ENCODE results near the gene HNRNPUL2. TPM values are rescaled to one million over a fixed set of nuclear protein-coding genes. Genes with fewer than 3 reads are reported as not detected.

Gene HNRNPUL2
- total and polyA plus RNA-seq, 10 of the 15 experiments (the other 5 are each of a cell fraction or from before 2014, with no cell fraction given) = 1.6 to 72.2 (median 14.9) TPM

- TF ChIP-seq MTA2 (IDR thresholded peaks at IDR 0.05; ENCODE audit: low read depth) (0 out of 2 replicates have a peak, but pooled peaks have one; percentile 36), MEF2A (IDR thresholded peaks at IDR 0.05; ENCODE audit: insufficient read depth, low read depth, low read length) (peak; percentile 56; the same call in 1 of the 2 replicates), TBL1XR1 (IDR thresholded peaks at IDR 0.05; ENCODE audit: low read depth, low read length) (no peak; the same call in 1 of the 2 replicates), ETV6 (conservative IDR thresholded peaks at IDR 0.05 in 1 of 2, IDR thresholded peaks at IDR 0.05 in 1 of 2; ENCODE audit: borderline replicate concordance in 1 of 2, low read depth in 1 of 2) (0 out of 4 replicates have a peak, but pooled peaks of 1 of the 2 experiments have one; percentile 48), CHD2 (IDR thresholded peaks at IDR 0.05; ENCODE audit: borderline replicate concordance, low read depth, low read length) (no peak), NBN (IDR thresholded peaks at IDR 0.05) (peak; percentile 73; the same call in 1 of the 2 replicates), YBX1 (IDR thresholded peaks at IDR 0.05) (no peak), SP1 (IDR thresholded peaks at IDR 0.05; ENCODE audit: low read depth, low read length) (peak; percentile 47), CTCF (IDR thresholded peaks at IDR 0.05 in 2 of 3, conservative IDR thresholded peaks at IDR 0.05 in 1 of 3; ENCODE audit: control insufficient read depth in 2 of 3, extremely low read depth in 1 of 3, insufficient read depth in 1 of 3, low read depth in 3 of 3, low read length in 3 of 3) (no peak), CEBPB (IDR thresholded peaks at IDR 0.05; ENCODE audit: borderline replicate concordance in 1 of 2, low read depth in 2 of 2, low read length in 2 of 2) (no peak), HSF1 (IDR thresholded peaks at IDR 0.05; ENCODE audit: low read depth, low read length) (no peak), ZBED1 (IDR thresholded peaks at IDR 0.05; ENCODE audit: borderline replicate concordance) (no peak; the same call in 1 of the 2 replicates), TAF1 (IDR thresholded peaks at IDR 0.05; ENCODE audit: borderline replicate concordance, low read depth, low read length) (peak; percentile 74), NFYB (IDR thresholded peaks at IDR 0.05; ENCODE audit: insufficient read depth, low read depth, low read length) (peak; percentile 82), TCF3 (IDR thresholded peaks at IDR 0.05; ENCODE audit: borderline replicate concordance, insufficient read depth, low read depth, low read length) (0 out of 2 replicates have a peak, but pooled peaks have one; percentile 52), IRF4 (IDR thresholded peaks at IDR 0.05; ENCODE audit: low read depth, low read length) (no peak), NKRF (conservative IDR thresholded peaks at IDR 0.05) (peak; percentile 62), SIN3A (IDR thresholded peaks at IDR 0.05; ENCODE audit: low read depth, low read length) (no peak), SREBF2 (IDR thresholded peaks at IDR 0.05; ENCODE audit: low read length) (no peak)
- TF ChIP-seq, protein P1, sequence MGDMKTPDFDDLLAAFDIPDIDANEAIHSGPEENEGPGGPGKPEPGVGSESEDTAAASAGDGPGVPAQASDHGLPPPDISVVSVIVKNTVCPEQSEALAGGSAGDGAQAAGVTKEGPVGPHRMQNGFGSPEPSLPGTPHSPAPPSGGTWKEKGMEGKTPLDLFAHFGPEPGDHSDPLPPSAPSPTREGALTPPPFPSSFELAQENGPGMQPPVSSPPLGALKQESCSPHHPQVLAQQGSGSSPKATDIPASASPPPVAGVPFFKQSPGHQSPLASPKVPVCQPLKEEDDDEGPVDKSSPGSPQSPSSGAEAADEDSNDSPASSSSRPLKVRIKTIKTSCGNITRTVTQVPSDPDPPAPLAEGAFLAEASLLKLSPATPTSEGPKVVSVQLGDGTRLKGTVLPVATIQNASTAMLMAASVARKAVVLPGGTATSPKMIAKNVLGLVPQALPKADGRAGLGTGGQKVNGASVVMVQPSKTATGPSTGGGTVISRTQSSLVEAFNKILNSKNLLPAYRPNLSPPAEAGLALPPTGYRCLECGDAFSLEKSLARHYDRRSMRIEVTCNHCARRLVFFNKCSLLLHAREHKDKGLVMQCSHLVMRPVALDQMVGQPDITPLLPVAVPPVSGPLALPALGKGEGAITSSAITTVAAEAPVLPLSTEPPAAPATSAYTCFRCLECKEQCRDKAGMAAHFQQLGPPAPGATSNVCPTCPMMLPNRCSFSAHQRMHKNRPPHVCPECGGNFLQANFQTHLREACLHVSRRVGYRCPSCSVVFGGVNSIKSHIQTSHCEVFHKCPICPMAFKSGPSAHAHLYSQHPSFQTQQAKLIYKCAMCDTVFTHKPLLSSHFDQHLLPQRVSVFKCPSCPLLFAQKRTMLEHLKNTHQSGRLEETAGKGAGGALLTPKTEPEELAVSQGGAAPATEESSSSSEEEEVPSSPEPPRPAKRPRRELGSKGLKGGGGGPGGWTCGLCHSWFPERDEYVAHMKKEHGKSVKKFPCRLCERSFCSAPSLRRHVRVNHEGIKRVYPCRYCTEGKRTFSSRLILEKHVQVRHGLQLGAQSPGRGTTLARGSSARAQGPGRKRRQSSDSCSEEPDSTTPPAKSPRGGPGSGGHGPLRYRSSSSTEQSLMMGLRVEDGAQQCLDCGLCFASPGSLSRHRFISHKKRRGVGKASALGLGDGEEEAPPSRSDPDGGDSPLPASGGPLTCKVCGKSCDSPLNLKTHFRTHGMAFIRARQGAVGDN (IDR thresholded peaks at IDR 0.05) = no peak
These were observed 55.5 kb downstream of the HNRNPUL2 start, which contains the start of the genes LBHD1 and UQCC3 (continued) for GRCh38 chr11:62671608-62672389.

All from GM12878 (cell line).